ENCODE measurements around the gene ALS2. TPM values are rescaled to one million over a fixed set of nuclear protein-coding genes. Genes with fewer than 3 reads are reported as not detected.

Gene ALS2
- total RNA-seq, 1 donor from 2014 or later: 11.6 TPM

DNA sequence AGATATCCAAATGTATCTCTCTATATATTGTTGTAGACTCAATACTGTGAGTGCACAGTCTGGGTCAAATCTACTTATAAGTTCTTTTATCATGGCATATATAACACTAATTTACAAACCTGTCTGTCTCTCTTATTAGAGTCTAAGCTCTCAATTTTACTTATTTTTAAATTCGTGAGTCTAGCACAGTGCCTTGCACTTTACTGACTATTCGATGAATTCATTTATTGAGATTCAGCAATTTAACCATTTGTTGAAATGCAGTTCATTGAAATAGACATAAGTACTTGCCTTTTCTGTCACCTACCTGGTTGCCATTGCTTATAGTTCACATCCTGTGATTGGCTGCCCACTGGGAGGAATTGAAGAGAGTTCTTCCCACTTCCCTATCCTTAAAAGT, 10.3 kb upstream of the ALS2 start:
- no peaks in the 10 kb centered on the region for H3K4me1 Mint-ChIP-seq
- ChIA-PET POLR2A (no interaction called here), CTCF (no interaction called here)
- ATAC-seq (ENCODE audit: low read depth): no peak
- H3K4me3 Mint-ChIP-seq: no peak overlapping the region
- TF ChIP-seq, protein P1, sequence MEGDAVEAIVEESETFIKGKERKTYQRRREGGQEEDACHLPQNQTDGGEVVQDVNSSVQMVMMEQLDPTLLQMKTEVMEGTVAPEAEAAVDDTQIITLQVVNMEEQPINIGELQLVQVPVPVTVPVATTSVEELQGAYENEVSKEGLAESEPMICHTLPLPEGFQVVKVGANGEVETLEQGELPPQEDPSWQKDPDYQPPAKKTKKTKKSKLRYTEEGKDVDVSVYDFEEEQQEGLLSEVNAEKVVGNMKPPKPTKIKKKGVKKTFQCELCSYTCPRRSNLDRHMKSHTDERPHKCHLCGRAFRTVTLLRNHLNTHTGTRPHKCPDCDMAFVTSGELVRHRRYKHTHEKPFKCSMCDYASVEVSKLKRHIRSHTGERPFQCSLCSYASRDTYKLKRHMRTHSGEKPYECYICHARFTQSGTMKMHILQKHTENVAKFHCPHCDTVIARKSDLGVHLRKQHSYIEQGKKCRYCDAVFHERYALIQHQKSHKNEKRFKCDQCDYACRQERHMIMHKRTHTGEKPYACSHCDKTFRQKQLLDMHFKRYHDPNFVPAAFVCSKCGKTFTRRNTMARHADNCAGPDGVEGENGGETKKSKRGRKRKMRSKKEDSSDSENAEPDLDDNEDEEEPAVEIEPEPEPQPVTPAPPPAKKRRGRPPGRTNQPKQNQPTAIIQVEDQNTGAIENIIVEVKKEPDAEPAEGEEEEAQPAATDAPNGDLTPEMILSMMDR (IDR thresholded peaks at IDR 0.05): no peak
- DNase-seq: no peak
- H3K27ac Mint-ChIP-seq: no peak overlapping the region
- peaks cover 25% of the 10 kb centered on the region for H3K27me3 Mint-ChIP-seq
- no peaks in the 10 kb centered on the region for H3K9me3 Mint-ChIP-seq
- intact Hi-C loops (cut with micrococcal nuclease): no loop called here
- no peaks in the 10 kb centered on the region for H3K36me3 Mint-ChIP-seq (ENCODE audit: low read depth)

DNA sequence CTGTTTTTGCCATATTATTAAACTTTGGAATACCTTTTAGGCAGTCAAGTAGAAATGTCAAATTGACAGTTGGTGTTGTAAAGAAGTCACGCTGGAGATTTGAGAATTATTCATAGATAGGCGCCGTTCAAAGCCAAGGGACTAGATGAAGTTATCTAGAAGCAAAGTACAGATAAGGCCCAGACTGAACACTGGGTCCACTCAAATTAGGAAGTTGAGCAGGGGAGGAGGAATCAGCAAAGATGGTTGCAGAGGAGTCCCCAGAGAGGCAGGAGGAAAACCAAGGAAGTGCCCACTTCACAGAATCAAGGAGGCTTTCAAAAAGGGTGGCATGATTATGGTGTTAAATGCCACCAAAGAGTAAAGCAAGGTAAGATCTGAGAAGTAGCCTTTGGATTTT, 9.6 kb upstream of the ALS2 start:
- Mint-ChIP-seq H3K27me3 (peaks cover 27% of the 10 kb centered on the region), H3K27ac (no peak overlapping the region), H3K36me3 (ENCODE audit: low read depth) (no peaks in the 10 kb centered on the region), H3K4me3 (no peak overlapping the region), H3K9me3 (no peaks in the 10 kb centered on the region), H3K4me1 (no peaks in the 10 kb centered on the region)
- POLR2A ChIA-PET: no interaction called here
- CTCF ChIA-PET: no interaction called here
- ATAC-seq (ENCODE audit: low read depth) (no peak), DNase-seq (no peak)
- TF ChIP-seq, protein P1 (IDR thresholded peaks at IDR 0.05): no peak
- intact Hi-C loops (cut with micrococcal nuclease): no loop called here

DNA sequence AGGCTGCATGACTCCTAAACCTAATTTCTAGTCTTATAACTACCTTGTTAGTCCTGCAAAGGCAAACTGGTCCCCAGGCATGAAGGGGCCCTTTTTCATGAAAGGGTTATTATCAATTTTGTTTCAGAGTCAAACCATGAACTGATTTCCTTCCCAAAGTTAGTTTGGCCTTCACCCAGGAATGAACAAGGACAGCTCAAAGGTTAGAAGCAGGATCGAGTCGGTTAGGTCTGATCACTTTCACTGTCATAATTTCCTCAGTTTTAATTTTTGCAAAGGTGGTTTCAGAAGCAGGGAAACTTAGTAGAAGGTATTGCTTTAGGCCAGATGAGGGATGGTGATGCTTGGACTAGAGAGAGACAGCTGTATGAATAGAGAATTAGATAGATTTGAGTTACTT, 8.7 kb upstream of the ALS2 start:
- Mint-ChIP-seq H3K4me3 (no peak overlapping the region), H3K27me3 (peaks cover 28% of the 10 kb centered on the region), H3K9me3 (no peaks in the 10 kb centered on the region), H3K36me3 (ENCODE audit: low read depth) (no peaks in the 10 kb centered on the region), H3K4me1 (no peaks in the 10 kb centered on the region), H3K27ac (no peak overlapping the region)
- ChIA-PET POLR2A (no interaction called here), CTCF (no interaction called here)
- ATAC-seq (ENCODE audit: low read depth) (no peak), DNase-seq (no peak)
- TF ChIP-seq, protein P1 (IDR thresholded peaks at IDR 0.05): no peak
- intact Hi-C loops (cut with micrococcal nuclease): loop anchor here (2.0 to 10.0 kb wide), 2 partner anchors 19 to 925 kb away; partner anchors contain the start of gene CLK1

DNA sequence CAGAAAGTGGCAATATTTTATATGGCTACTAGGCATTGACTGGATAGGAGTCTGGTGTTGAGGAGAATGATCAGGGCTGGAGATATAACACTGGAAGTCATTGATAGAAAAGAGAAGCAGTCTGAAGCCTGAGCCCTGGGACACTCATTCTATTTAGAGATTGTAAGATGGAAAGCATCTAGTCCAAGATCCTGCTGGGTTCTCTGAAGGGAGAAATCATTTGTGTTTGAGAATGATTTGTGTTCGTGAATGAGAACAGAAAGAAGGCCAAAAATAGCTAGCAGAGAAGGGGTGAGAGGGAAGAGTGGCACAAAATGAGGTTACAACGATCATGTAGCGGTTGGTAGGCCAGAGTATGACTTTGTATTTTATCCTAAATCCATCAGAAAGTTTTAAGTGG, 7.6 kb upstream of the ALS2 start:
- H3K9me3 Mint-ChIP-seq: no peaks in the 10 kb centered on the region
- TF ChIP-seq, protein P1 (IDR thresholded peaks at IDR 0.05): no peak
- no peaks in the 10 kb centered on the region for H3K36me3 Mint-ChIP-seq (ENCODE audit: low read depth)
- no peak overlapping the region for H3K4me3 Mint-ChIP-seq
- intact Hi-C loops (cut with micrococcal nuclease): loop anchor here (2.0 to 10.0 kb wide), 2 partner anchors 20 to 924 kb away; partner anchors contain the start of gene CLK1
- POLR2A ChIA-PET: no interaction called here
- H3K4me1 Mint-ChIP-seq: no peaks in the 10 kb centered on the region
- H3K27me3 Mint-ChIP-seq: peaks cover 30% of the 10 kb centered on the region
- ATAC-seq (ENCODE audit: low read depth) (no peak), DNase-seq (no peak)
- no peak overlapping the region for H3K27ac Mint-ChIP-seq
- CTCF ChIA-PET: no interaction called here

DNA sequence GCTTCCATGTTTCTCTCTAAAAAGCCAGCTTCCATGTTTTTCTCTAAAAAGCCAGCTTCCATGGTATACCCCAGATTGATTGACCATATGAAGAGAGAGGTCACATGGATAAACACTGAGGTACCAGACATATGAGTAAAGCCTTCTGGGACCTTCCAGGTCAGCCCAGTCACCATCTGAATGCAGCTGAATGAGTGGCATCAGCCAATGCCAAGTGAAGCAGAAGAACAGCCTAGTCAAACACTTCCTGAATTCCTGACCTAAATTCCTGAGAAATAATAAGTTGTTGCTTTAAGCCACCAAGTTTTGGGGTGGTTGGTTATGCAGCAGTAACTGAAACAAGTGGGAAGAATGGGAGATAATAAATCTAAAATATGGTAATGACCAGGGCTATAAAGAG, 5.7 kb upstream of the ALS2 start:
- DNase-seq: no peak
- H3K27me3 Mint-ChIP-seq: peaks cover 24% of the 10 kb centered on the region
- TF ChIP-seq, protein P1 (IDR thresholded peaks at IDR 0.05): no peak
- H3K4me3 Mint-ChIP-seq: no peak overlapping the region
- intact Hi-C loops (cut with micrococcal nuclease): loop anchor here (10.0 kb wide), 1 partner anchor 922 kb away; the partner anchor contains the start of gene CLK1
- no peak for ATAC-seq (ENCODE audit: low read depth)
- peaks cover 4% of the 10 kb centered on the region for H3K4me1 Mint-ChIP-seq
- peaks cover 3% of the 10 kb centered on the region for H3K36me3 Mint-ChIP-seq (ENCODE audit: low read depth)
- H3K27ac Mint-ChIP-seq: no peak overlapping the region
- H3K9me3 Mint-ChIP-seq: no peaks in the 10 kb centered on the region
- ChIA-PET POLR2A (interaction anchor here (0.6 kb wide), 1 partner anchor 337 kb away, joined by 5 read pairs; no protein-coding TSS in a partner anchor), CTCF (no interaction called here)

Data from activated B cell treated with CpG ODN at 0.5 μM for 24 hours (primary cell).